ENCODE results near the gene WNT2.
A peak's percentile ranks its signal among the peaks of the same experiment; 100 is the strongest.
"Not testable (repeated sequence)": the region's sequence is repeated elsewhere in the genome, so short reads cannot be mapped to it uniquely, and the experiment has no call there.

Gene WNT2

GRCh38 chr7:117248829-117249228, 74.0 kb downstream of the WNT2 start:
- TF ChIP-seq ESRRG (CRISPR knock-in tag; IDR thresholded peaks at IDR 0.05) (no peak), POU6F1 (CRISPR knock-in tag; IDR thresholded peaks at IDR 0.05; ENCODE audit: borderline replicate concordance, low read depth) (no peak), ZFP3 (CRISPR knock-in tag; IDR thresholded peaks at IDR 0.05) (no peak), ZNF70 (CRISPR knock-in tag; IDR thresholded peaks at IDR 0.05) (no peak), CREB5 (CRISPR knock-in tag; IDR thresholded peaks at IDR 0.05; ENCODE audit: low read depth) (no peak), BACH2 (CRISPR knock-in tag; IDR thresholded peaks at IDR 0.05; ENCODE audit: borderline replicate concordance) (no peak), CSDC2 (CRISPR knock-in tag; IDR thresholded peaks at IDR 0.05) (no peak), TOX (CRISPR knock-in tag; IDR thresholded peaks at IDR 0.05; ENCODE audit: borderline replicate concordance) (no peak)
- peak; percentile 50 for ATAC-seq

- TF ChIP-seq CSRNP3 (CRISPR knock-in tag; IDR thresholded peaks at IDR 0.05) (no peak), ZC3H10 (CRISPR knock-in tag; IDR thresholded peaks at IDR 0.05) (no peak), GLIS3 (CRISPR knock-in tag; IDR thresholded peaks at IDR 0.05) (no peak), SNAI2 (CRISPR knock-in tag; IDR thresholded peaks at IDR 0.05) (no peak), TOX (CRISPR knock-in tag; IDR thresholded peaks at IDR 0.05; ENCODE audit: borderline replicate concordance) (no peak), POU6F1 (CRISPR knock-in tag; IDR thresholded peaks at IDR 0.05; ENCODE audit: borderline replicate concordance, low read depth) (no peak), ARNTL (CRISPR knock-in tag; IDR thresholded peaks at IDR 0.05; ENCODE audit: borderline replicate concordance, low read depth) (no peak), BACH2 (CRISPR knock-in tag; IDR thresholded peaks at IDR 0.05; ENCODE audit: borderline replicate concordance) (no peak), PATZ1 (CRISPR knock-in tag; IDR thresholded peaks at IDR 0.05; ENCODE audit: borderline replicate concordance) (no peak), ZNF8 (CRISPR knock-in tag; IDR thresholded peaks at IDR 0.05) (no peak), TCF4 (CRISPR knock-in tag; IDR thresholded peaks at IDR 0.05; ENCODE audit: borderline replicate concordance) (no peak), TSHZ2 (CRISPR knock-in tag; IDR thresholded peaks at IDR 0.05) (no peak), OSR1 (CRISPR knock-in tag; IDR thresholded peaks at IDR 0.05) (no peak), ZNF70 (CRISPR knock-in tag; IDR thresholded peaks at IDR 0.05) (no peak)
- ATAC-seq = no peak
Observed at GRCh38 chr7:117247809-117248208, 75.0 kb downstream of the WNT2 start.

- ATAC-seq = not testable (repeated sequence)
Observed at GRCh38 chr7:117245703-117246102, 77.2 kb downstream of the WNT2 start.
